ENCODE results near the gene GDF7. TPM values are rescaled to one million over a fixed set of nuclear protein-coding genes. Genes with fewer than 3 reads are reported as not detected.

GDF7 gene
- total and polyA plus RNA-seq, 2 donors from 2014 or later, result 1.8 to 12.5 TPM

- Histone ChIP-seq H3K27ac (ENCODE audit: low read depth in 2 of 2, low read length in 2 of 2) (no peak overlapping the region), H3K27me3 (ENCODE audit: control insufficient read depth, insufficient read depth, low read length) (peaks cover 57% of the 10 kb centered on the region), H3K36me3 (ENCODE audit: control insufficient read depth in 2 of 3, insufficient read depth in 3 of 3, low read length in 3 of 3) (peaks cover 0 to 4% (median 0%) of the 10 kb centered on the region in 3 donors), H3K4me3 (ENCODE audit: low read length in 3 of 3) (no peak overlapping the region), H3K9me3 (ENCODE audit: control insufficient read depth in 2 of 3, insufficient read depth in 1 of 3, low read length in 3 of 3) (no peaks in the 10 kb centered on the region), H3K4me1 (ENCODE audit: control insufficient read depth in 2 of 3, insufficient read depth in 2 of 3, low read depth in 1 of 3, low read length in 3 of 3) (peaks cover 0 to 26% (median 16%) of the 10 kb centered on the region in 3 donors), H3K9ac (ENCODE audit: low read length in 3 of 3) (no peak overlapping the region)
- intact Hi-C loops (cut with DNase I), result no loop called here
- TF ChIP-seq CTCF (IDR thresholded peaks at IDR 0.05; ENCODE audit: borderline replicate concordance, extremely low read depth, insufficient read depth), result no peak
- FAIRE-seq (no peak), DNase-seq (peak in 3 of 5 donors; percentile 58 to 72 (median 70))
Measured at GRCh38 chr2:20670315-20671035, 3.5 kb downstream of the GDF7 start.

- H3K4me1 ChIP-seq (ENCODE audit: control insufficient read depth in 2 of 3, insufficient read depth in 2 of 3, low read depth in 1 of 3, low read length in 3 of 3), result peaks cover 0 to 27% (median 22%) of the 10 kb centered on the region in 3 donors
- H3K27me3 ChIP-seq (ENCODE audit: control insufficient read depth, insufficient read depth, low read length), result peaks cover 54% of the 10 kb centered on the region
- peaks cover 0 to 4% (median 0%) of the 10 kb centered on the region in 3 donors for H3K36me3 ChIP-seq (ENCODE audit: control insufficient read depth in 2 of 3, insufficient read depth in 3 of 3, low read length in 3 of 3)
- H3K27ac ChIP-seq (ENCODE audit: low read depth in 2 of 2, low read length in 2 of 2), result no peak overlapping the region
- no peaks in the 10 kb centered on the region for H3K9me3 ChIP-seq (ENCODE audit: control insufficient read depth in 2 of 3, insufficient read depth in 1 of 3, low read length in 3 of 3)
- intact Hi-C loops (cut with DNase I), result no loop called here
- no peak overlapping the region for H3K4me3 ChIP-seq (ENCODE audit: low read length in 3 of 3)
- peak in 1 of 5 donors; percentile 57 for DNase-seq
- no peak overlapping the region for H3K9ac ChIP-seq (ENCODE audit: low read length in 3 of 3)
- TF ChIP-seq CTCF (IDR thresholded peaks at IDR 0.05; ENCODE audit: borderline replicate concordance, extremely low read depth, insufficient read depth), result no peak
- no peak for FAIRE-seq
Measured at GRCh38 chr2:20671036-20671735, 4.2 kb downstream of the GDF7 start.

GRCh38 chr2:20671736-20672080 is 4.8 kb downstream of the GDF7 start:
- H3K4me3 ChIP-seq (ENCODE audit: low read length in 3 of 3), result no peak overlapping the region
- FAIRE-seq (no peak), DNase-seq (peak in 1 of 5 donors; percentile 42)
- no peak overlapping the region for H3K9ac ChIP-seq (ENCODE audit: low read length in 3 of 3)
- peaks cover 0 to 4% (median 0%) of the 10 kb centered on the region in 3 donors for H3K36me3 ChIP-seq (ENCODE audit: control insufficient read depth in 2 of 3, insufficient read depth in 3 of 3, low read length in 3 of 3)
- no peak for TF ChIP-seq CTCF (IDR thresholded peaks at IDR 0.05; ENCODE audit: borderline replicate concordance, extremely low read depth, insufficient read depth)
- H3K27ac ChIP-seq (ENCODE audit: low read depth in 2 of 2, low read length in 2 of 2), result no peak overlapping the region
- peaks cover 54% of the 10 kb centered on the region for H3K27me3 ChIP-seq (ENCODE audit: control insufficient read depth, insufficient read depth, low read length)
- intact Hi-C loops (cut with DNase I), result no loop called here
- H3K4me1 ChIP-seq (ENCODE audit: control insufficient read depth in 2 of 3, insufficient read depth in 2 of 3, low read depth in 1 of 3, low read length in 3 of 3), result peaks cover 0 to 28% (median 25%) of the 10 kb centered on the region in 3 donors
- no peaks in the 10 kb centered on the region for H3K9me3 ChIP-seq (ENCODE audit: control insufficient read depth in 2 of 3, insufficient read depth in 1 of 3, low read length in 3 of 3)

All from kidney (tissue), 14 donors.